Body of pancreas (tissue), 4 donors: ENCODE results near the gene GLIS1. TPM values are rescaled to one million over a fixed set of nuclear protein-coding genes. Genes with fewer than 3 reads are reported as not detected.
A peak's percentile ranks its signal among the peaks of the same experiment; 100 is the strongest.

Experiments
- ATAC-seq: fragments of 150-250 bp; one replicate; pipeline ENCODE4 v1.9.1; 2016
- DNase-seq, 4 donors: peaks; one replicate each; pipeline ENCODE4 v3.0.0-alpha.2; 2019
- H3K27ac ChIP-seq, 4 donors: fragments of 200-600 bp; sonication (generic); 1 replicate in 3 of 4; 2 replicates in 1 of 4; pipeline versions ENCODE4 v1.5.1 to v1.6.1; 2016 to 2019; ENCODE audit warnings: mild to moderate bottlenecking in 1 of 4, mixed read lengths in 1 of 4, moderate library complexity in 1 of 4
- H3K27me3 ChIP-seq, 2 donors: fragments of 200-600 bp; sonication (generic); one replicate each; pipeline ENCODE4 v1.6.0; 2016; ENCODE audit warnings: mild to moderate bottlenecking in 1 of 2
- H3K36me3 ChIP-seq, 2 donors: fragments of 200-600 bp; sonication (generic); replicated peaks in 1 of 2; 2 replicates each; pipeline ENCODE4 v1.5.1; 2016; ENCODE audit warnings: low read depth in 2 of 2; ENCODE audit not compliant: insufficient read depth in 1 of 2
- H3K4me1 ChIP-seq: fragments of 200-600 bp; sonication (generic); one replicate; pipeline ENCODE4 v1.6.0; 2016
- H3K4me3 ChIP-seq, 2 donors: fragments of 200-600 bp; sonication (generic); 1 replicate in 1 of 2; 2 replicates in 1 of 2; pipeline ENCODE4 v1.5.1; 2016 to 2019
- H3K9me3 ChIP-seq, 3 donors: fragments of 200-600 bp; sonication (generic); 1 replicate in 2 of 3; 2 replicates in 1 of 3; pipeline ENCODE4 v1.5.1; 2016
- CTCF ChIP-seq, 7 experiments: fragments of 450-650 bp in 4 of 7; fragments of 200-600 bp in 3 of 7; sonication (generic) in 3 of 7; IDR thresholded peaks; one replicate each; pipeline ENCODE4 v1.5.1; 2016 to 2019; ENCODE audit warnings: antibody characterized with exemption in 7 of 7
- POLR2A ChIP-seq, 3 donors: fragments of 450-650 bp; IDR thresholded peaks; one replicate each; pipeline ENCODE4 v1.6.1; 2016; ENCODE audit warnings: antibody characterized with exemption in 3 of 3, mild to moderate bottlenecking in 2 of 3
- WGBS, 2 donors: methylation state at CpG; one replicate each; pipeline ENCODE4 v1.1.5; 2017; 5-methylcytosine and 5-hydroxymethylcytosine counted together
- intact Hi-C: fragments of 100-400 bp; cut with DNase I; formaldehyde crosslinking; loops from one replicate; pipeline ENCODE4 v1.15.1; 2023
- total RNA-seq, 2 donors: library from RNA; depleted of rRNA; stranded (reverse); fragments of >200 nt; gene quantifications; one replicate each; pipeline ENCODE4 v1.1.0, GENCODE V29; 2016

Gene GLIS1
- total RNA-seq, 2 donors from 2014 or later: 0.33 TPM; not detected in 1

- DNase-seq: peak in 2 of 4 donors; percentile 1 to 4
- TF ChIP-seq POLR2A (IDR thresholded peaks at IDR 0.05): no peak
- TF ChIP-seq CTCF (IDR thresholded peaks at IDR 0.05): no peak
- Histone ChIP-seq H3K9me3 (no peaks in the 10 kb centered on the region), H3K4me1 (peaks cover 13% of the 10 kb centered on the region), H3K27me3 (no peaks in the 10 kb centered on the region), H3K4me3 (no peak overlapping the region), H3K36me3 (no peaks in the 10 kb centered on the region), H3K27ac (no peak overlapping the region)
- ATAC-seq: no peak
- intact Hi-C loops: no loop called here
- 70 to 92% methylated on average over 11 to 13 of the region's 13 CpGs for WGBS, 2 donors
Observed at GRCh38 chr1:53546409-53547155, 192.4 kb downstream of the GLIS1 start.

- H3K27me3 ChIP-seq: no peaks in the 10 kb centered on the region
- H3K4me3 ChIP-seq: no peak overlapping the region
- ATAC-seq: no peak
- H3K9me3 ChIP-seq: no peaks in the 10 kb centered on the region
- 50 to 64% methylated on average over 14 to 17 of the region's 17 CpGs for WGBS, 2 donors
- peaks cover 14% of the 10 kb centered on the region for H3K4me1 ChIP-seq
- H3K27ac ChIP-seq: no peak overlapping the region
- intact Hi-C loops: no loop called here
- no peak for TF ChIP-seq POLR2A (IDR thresholded peaks at IDR 0.05)
- TF ChIP-seq CTCF (IDR thresholded peaks at IDR 0.05): no peak
- peak in 1 of 4 donors; percentile 5 for DNase-seq
- no peaks in the 10 kb centered on the region for H3K36me3 ChIP-seq
Observed at GRCh38 chr1:53545663-53546408, 193.1 kb downstream of the GLIS1 start.

- Histone ChIP-seq H3K27me3 (no peaks in the 10 kb centered on the region), H3K4me3 (no peak overlapping the region), H3K36me3 (no peaks in the 10 kb centered on the region), H3K27ac (no peak overlapping the region), H3K4me1 (peaks cover 14% of the 10 kb centered on the region), H3K9me3 (no peaks in the 10 kb centered on the region)
- intact Hi-C loops: no loop called here
- ATAC-seq (no peak), DNase-seq (no peak)
- TF ChIP-seq POLR2A (IDR thresholded peaks at IDR 0.05): no peak
- no peak for TF ChIP-seq CTCF (IDR thresholded peaks at IDR 0.05)
- WGBS, 2 donors: 75 to 80% methylated on average over 3 to 6 of the region's 6 CpGs
Observed at GRCh38 chr1:53544728-53545515, 194.0 kb downstream of the GLIS1 start.

GRCh38 chr1:53543778-53544695 is 194.9 kb downstream of the GLIS1 start:
- no peak for TF ChIP-seq CTCF (IDR thresholded peaks at IDR 0.05)
- TF ChIP-seq POLR2A (IDR thresholded peaks at IDR 0.05): no peak
- ATAC-seq (no peak), DNase-seq (no peak)
- Histone ChIP-seq H3K27me3 (no peaks in the 10 kb centered on the region), H3K36me3 (no peaks in the 10 kb centered on the region), H3K4me1 (peaks cover 14% of the 10 kb centered on the region), H3K4me3 (no peak overlapping the region), H3K27ac (no peak overlapping the region), H3K9me3 (no peaks in the 10 kb centered on the region)
- 71 to 74% methylated on average over 23 to 24 of the region's 24 CpGs for WGBS, 2 donors
- intact Hi-C loops: no loop called here
